ENCODE results near the gene CDC73. TPM values are rescaled to one million over a fixed set of nuclear protein-coding genes. Genes with fewer than 3 reads are reported as not detected.
"Not testable (repeated sequence)": the region's sequence is repeated elsewhere in the genome, so short reads cannot be mapped to it uniquely, and the experiment has no call there.

CDC73 gene
- total RNA-seq, 4 donors from 2014 or later = 45.4 to 66.9 (median 46.0) TPM

DNA sequence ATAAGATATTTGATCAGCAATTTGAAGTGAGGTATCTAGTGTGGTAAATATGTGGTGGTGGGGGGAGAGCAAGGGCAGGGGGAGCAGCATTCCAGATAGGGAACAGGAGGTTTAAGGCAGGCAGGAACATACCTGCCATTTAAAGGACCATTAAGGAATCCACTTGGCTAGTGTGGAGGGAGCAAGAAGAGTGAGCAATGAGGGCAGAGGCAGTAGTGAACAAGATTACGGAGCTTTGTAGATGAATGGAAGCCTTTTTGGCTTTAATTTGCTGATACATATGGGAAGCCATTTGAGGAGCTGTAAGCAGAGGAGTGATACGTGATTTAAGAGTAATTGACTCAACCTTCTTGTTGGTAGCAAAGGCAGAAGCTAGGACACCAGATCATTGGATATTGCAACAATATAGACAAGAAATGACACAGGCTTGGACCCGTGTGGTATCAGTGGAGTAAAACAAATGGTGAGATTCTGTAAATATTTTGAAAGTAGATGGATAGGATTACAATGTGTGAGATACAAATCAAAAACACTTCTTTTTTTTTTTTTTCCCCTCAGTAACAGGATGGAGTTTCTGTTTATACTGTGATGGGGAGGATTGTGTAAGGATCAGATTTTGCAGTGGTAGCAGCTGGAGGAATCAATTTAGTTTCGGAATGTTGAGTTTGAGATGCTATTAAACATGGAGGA, 138.4 kb downstream of the CDC73 start:
- Histone ChIP-seq H3K27ac (replicated peaks in 1 of 4) (no peak overlapping the region), H3K9me3 (no peaks in the 10 kb centered on the region), H3K4me1 (peaks cover 0 to 3% (median 0%) of the 10 kb centered on the region in 4 donors), H3K4me3 (no peak overlapping the region), H3K27me3 (no peaks in the 10 kb centered on the region), H3K36me3 (peaks cover 0 to 23% (median 0%) of the 10 kb centered on the region in 4 donors)
- no peak for TF ChIP-seq EP300 (IDR thresholded peaks at IDR 0.05)
- TF ChIP-seq, protein P1, sequence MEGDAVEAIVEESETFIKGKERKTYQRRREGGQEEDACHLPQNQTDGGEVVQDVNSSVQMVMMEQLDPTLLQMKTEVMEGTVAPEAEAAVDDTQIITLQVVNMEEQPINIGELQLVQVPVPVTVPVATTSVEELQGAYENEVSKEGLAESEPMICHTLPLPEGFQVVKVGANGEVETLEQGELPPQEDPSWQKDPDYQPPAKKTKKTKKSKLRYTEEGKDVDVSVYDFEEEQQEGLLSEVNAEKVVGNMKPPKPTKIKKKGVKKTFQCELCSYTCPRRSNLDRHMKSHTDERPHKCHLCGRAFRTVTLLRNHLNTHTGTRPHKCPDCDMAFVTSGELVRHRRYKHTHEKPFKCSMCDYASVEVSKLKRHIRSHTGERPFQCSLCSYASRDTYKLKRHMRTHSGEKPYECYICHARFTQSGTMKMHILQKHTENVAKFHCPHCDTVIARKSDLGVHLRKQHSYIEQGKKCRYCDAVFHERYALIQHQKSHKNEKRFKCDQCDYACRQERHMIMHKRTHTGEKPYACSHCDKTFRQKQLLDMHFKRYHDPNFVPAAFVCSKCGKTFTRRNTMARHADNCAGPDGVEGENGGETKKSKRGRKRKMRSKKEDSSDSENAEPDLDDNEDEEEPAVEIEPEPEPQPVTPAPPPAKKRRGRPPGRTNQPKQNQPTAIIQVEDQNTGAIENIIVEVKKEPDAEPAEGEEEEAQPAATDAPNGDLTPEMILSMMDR (IDR thresholded peaks at IDR 0.05) = no peak
- no peak for TF ChIP-seq POLR2AphosphoS5 (IDR thresholded peaks at IDR 0.05)
- no peak for TF ChIP-seq POLR2A (IDR thresholded peaks at IDR 0.05; ENCODE audit: low read depth)
- intact Hi-C loops (cut with DNase I) = no loop called here
- 77% methylated on average over 4 of the region's 4 CpGs for WGBS
- DNase-seq (ENCODE audit: extremely low spot score) = no peak

DNA sequence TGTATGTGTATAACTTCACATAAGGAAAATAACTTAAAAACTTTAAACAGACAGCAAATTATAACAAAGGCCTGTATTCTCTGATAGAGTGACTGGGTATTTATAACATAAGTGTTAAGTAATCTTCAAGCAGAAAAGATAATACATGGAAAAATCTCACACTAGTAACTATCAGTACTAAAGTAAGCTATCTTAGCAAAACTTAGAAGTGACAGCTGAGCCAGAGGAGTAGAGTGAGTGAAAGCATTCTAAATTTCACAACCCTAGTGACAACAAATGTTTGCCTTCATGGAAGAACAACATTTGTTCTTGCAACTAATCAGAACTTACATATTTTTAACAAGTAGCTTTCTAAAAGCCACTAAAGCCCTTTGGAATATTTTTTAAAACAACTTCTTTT, 139.1 kb downstream of the CDC73 start:
- TF ChIP-seq, protein P1 (IDR thresholded peaks at IDR 0.05) = no peak
- no peak for TF ChIP-seq POLR2A (IDR thresholded peaks at IDR 0.05; ENCODE audit: low read depth)
- TF ChIP-seq EP300 (IDR thresholded peaks at IDR 0.05) = no peak
- TF ChIP-seq POLR2AphosphoS5 (IDR thresholded peaks at IDR 0.05) = no peak
- H3K27me3 ChIP-seq = no peaks in the 10 kb centered on the region
- H3K4me3 ChIP-seq = no peak overlapping the region
- no peaks in the 10 kb centered on the region for H3K9me3 ChIP-seq
- H3K27ac ChIP-seq (replicated peaks in 1 of 4) = no peak overlapping the region
- DNase-seq (ENCODE audit: extremely low spot score) = no peak
- H3K36me3 ChIP-seq = peaks cover 0 to 25% (median 0%) of the 10 kb centered on the region in 4 donors
- intact Hi-C loops (cut with DNase I) = no loop called here
- H3K4me1 ChIP-seq = peaks cover 0 to 1% (median 0%) of the 10 kb centered on the region in 4 donors

DNA sequence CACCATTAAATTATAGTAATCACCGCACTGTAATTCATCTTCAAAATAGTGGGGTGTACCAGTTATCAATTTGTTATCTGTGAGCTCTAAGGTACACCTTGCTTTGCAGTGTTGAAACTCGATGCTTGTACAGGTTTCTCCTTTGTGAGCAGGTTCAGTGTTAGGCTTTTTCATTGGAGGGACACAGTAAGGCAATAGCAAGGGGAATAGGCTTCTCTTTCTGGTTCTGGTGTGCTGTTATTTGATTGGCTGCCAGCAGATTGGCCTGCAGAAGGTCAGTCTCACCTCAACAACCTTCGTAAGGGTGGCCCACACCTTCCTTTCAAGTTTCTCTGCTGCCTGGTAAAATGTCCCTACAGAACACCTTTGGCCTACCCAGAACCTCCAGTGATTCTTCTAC, 140.8 kb downstream of the CDC73 start:
- Histone ChIP-seq H3K9me3 (no peaks in the 10 kb centered on the region), H3K36me3 (peaks cover 0 to 25% (median 0%) of the 10 kb centered on the region in 4 donors), H3K27ac (replicated peaks in 1 of 4) (no peak overlapping the region), H3K27me3 (no peaks in the 10 kb centered on the region), H3K4me1 (no peaks in the 10 kb centered on the region), H3K4me3 (no peak overlapping the region)
- intact Hi-C loops (cut with DNase I) = no loop called here
- WGBS = 90% methylated on average over 3 of the region's 3 CpGs
- DNase-seq (ENCODE audit: extremely low spot score) = no peak
- no peak for TF ChIP-seq EP300 (IDR thresholded peaks at IDR 0.05)

DNA sequence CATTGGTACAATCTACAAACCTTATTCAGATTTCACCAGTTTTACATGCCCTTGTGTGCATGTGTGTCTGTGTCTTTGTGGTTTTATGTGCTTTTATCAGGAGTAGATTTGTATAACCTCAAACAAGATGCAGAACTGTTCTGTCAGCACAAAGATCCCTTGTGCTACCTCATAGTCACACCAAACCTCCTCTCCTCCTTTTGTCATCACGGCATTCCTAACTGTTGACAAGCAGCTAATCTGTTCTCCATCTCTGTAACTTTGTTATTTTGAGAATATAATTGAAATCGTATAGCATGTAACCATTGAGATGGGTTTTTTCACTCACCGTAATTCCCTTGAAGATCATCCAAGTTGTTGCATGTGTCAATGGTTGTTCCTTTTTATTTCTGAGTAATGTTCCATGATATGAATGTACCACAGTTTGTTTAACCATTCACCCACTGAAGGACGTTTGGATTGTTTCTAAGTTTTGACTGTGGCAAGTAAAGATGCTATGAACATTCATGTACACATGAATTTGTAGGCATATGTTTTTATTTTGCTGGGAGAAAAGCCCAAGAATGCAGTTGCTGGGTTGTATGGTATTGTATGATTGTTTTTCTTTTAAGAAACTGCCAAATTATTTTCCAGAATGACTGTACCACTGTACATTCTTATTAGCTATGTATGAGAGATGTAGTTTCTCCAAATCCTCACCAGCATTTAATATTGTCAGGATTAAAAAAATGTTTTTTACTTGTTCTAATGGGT, 142.7 kb downstream of the CDC73 start:
- H3K27me3 ChIP-seq = no peaks in the 10 kb centered on the region
- DNase-seq (ENCODE audit: extremely low spot score) = no peak
- peaks cover 0 to 17% (median 0%) of the 10 kb centered on the region in 4 donors for H3K36me3 ChIP-seq
- 88% methylated on average over 4 of the region's 4 CpGs for WGBS
- intact Hi-C loops (cut with DNase I) = no loop called here
- H3K4me3 ChIP-seq = no peak overlapping the region
- H3K27ac ChIP-seq (replicated peaks in 1 of 4) = no peak overlapping the region
- no peaks in the 10 kb centered on the region for H3K9me3 ChIP-seq
- H3K4me1 ChIP-seq = no peaks in the 10 kb centered on the region
- TF ChIP-seq, protein P1 (IDR thresholded peaks at IDR 0.05) = no peak
- TF ChIP-seq EP300 (IDR thresholded peaks at IDR 0.05) = no peak
- TF ChIP-seq POLR2A (IDR thresholded peaks at IDR 0.05; ENCODE audit: low read depth) = no peak
- TF ChIP-seq POLR2AphosphoS5 (IDR thresholded peaks at IDR 0.05) = no peak

DNA sequence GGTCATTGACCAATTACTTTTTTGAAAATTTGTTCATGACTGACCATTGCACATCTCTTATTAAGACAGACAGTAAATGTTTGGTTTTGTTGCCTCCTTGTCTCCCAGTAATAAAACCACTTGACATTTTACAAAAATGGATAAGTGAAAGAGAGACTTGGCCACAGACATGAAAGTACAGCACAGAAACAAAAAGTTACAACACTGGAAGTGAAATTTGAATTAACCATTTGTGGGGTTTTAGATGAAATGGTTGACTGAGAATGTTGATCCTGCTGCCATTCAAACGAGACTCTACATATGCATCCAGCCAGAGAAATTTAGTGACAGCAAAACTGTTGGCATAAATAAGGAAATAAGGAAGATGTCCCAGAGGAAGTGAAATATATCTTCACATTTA, 143.9 kb downstream of the CDC73 start:
- Histone ChIP-seq H3K4me1 (no peaks in the 10 kb centered on the region), H3K4me3 (no peak overlapping the region), H3K27ac (replicated peaks in 1 of 4) (no peak overlapping the region), H3K27me3 (no peaks in the 10 kb centered on the region), H3K9me3 (no peaks in the 10 kb centered on the region), H3K36me3 (peaks cover 0 to 17% (median 0%) of the 10 kb centered on the region in 4 donors)
- intact Hi-C loops (cut with DNase I) = no loop called here
- 81% methylated on average over 1 of the region's 1 CpG for WGBS
- DNase-seq (ENCODE audit: extremely low spot score) = no peak
- TF ChIP-seq EP300 (IDR thresholded peaks at IDR 0.05) = no peak
- TF ChIP-seq, protein P1 (IDR thresholded peaks at IDR 0.05) = no peak
- TF ChIP-seq POLR2A (IDR thresholded peaks at IDR 0.05; ENCODE audit: low read depth) = no peak
- TF ChIP-seq POLR2AphosphoS5 (IDR thresholded peaks at IDR 0.05) = no peak

DNA sequence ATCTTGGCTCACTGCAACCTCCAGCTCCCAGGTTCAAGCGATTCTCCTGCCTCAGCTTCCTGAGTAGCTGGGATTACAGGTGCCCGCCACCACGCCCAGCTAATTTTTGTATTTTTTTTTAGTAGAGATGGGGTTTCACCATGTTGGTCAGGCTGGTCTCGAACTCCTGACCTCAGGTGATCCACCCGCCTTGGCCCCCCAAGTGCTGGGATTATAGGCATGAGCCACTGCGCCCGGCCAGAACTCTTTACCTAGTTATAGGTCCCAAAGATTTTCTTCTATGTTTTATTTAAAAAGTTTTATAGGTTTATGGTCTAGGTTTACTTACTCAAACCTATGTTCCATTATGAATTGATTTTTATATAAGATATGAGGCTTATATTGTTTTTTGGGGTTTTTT, 145.0 kb downstream of the CDC73 start:
- H3K9me3 ChIP-seq; H3K27ac ChIP-seq (replicated peaks in 1 of 4); H3K4me3 ChIP-seq; DNase-seq (ENCODE audit: extremely low spot score); H3K27me3 ChIP-seq; H3K4me1 ChIP-seq; intact Hi-C loops (cut with DNase I): not testable (repeated sequence)
- H3K36me3 ChIP-seq = peaks cover 0 to 11% (median 0%) of the 10 kb centered on the region in 4 donors
- 95% methylated on average over 7 of the region's 7 CpGs for WGBS
